ENCODE results near the gene MFGE8.

Gene MFGE8

GRCh38 chr15:88894819-88895767 is 18.1 kb downstream of the MFGE8 start, which contains the start of gene HAPLN3:
HAPLN3 (minus strand) TSS chr15:88895544; CDS start chr15:88887298, 8,246 bp downstream.
- Histone ChIP-seq H3K27me3 (replicated peaks; ENCODE audit: control insufficient read depth, insufficient read depth, low read length) (peaks cover 2% of the 10 kb centered on the region; the same call in 1 of the 2 replicates), H3K4me3 (replicated peaks; ENCODE audit: low read depth, low read length) (peak within 1 kb of the TSS; percentile 69), H3K36me3 (ENCODE audit: control insufficient read depth, insufficient read depth, low read length) (no peaks in the 10 kb centered on the region)
- TF ChIP-seq CTCF (IDR thresholded peaks at IDR 0.05; ENCODE audit: insufficient read depth, low read length, poor library complexity, severe bottlenecking), result no peak
- DNase-seq (ENCODE audit: extremely low read depth, insufficient read length), result no peak

GRCh38 chr15:88894348-88894818 is 18.8 kb downstream of the MFGE8 start:
- peak overlapping the region; percentile 69 for H3K4me3 ChIP-seq (replicated peaks; ENCODE audit: low read depth, low read length)
- no peaks in the 10 kb centered on the region for H3K36me3 ChIP-seq (ENCODE audit: control insufficient read depth, insufficient read depth, low read length)
- peak; percentile 87 for TF ChIP-seq CTCF (IDR thresholded peaks at IDR 0.05; ENCODE audit: insufficient read depth, low read length, poor library complexity, severe bottlenecking)
- H3K27me3 ChIP-seq (replicated peaks; ENCODE audit: control insufficient read depth, insufficient read depth, low read length), result peaks cover 2% of the 10 kb centered on the region; the same call in 1 of the 2 replicates
- DNase-seq (ENCODE audit: extremely low read depth, insufficient read length), result peak; percentile 58

GRCh38 chr15:88891540-88892254 is 21.5 kb downstream of the MFGE8 start:
- peaks cover 2% of the 10 kb centered on the region; the same call in 1 of the 2 replicates for H3K27me3 ChIP-seq (replicated peaks; ENCODE audit: control insufficient read depth, insufficient read depth, low read length)
- H3K36me3 ChIP-seq (ENCODE audit: control insufficient read depth, insufficient read depth, low read length), result no peaks in the 10 kb centered on the region
- no peak for DNase-seq (ENCODE audit: extremely low read depth, insufficient read length)
- no peak overlapping the region for H3K4me3 ChIP-seq (replicated peaks; ENCODE audit: low read depth, low read length)
- TF ChIP-seq CTCF (IDR thresholded peaks at IDR 0.05; ENCODE audit: insufficient read depth, low read length, poor library complexity, severe bottlenecking), result no peak

GRCh38 chr15:88890495-88890894 is 22.7 kb downstream of the MFGE8 start:
- no peaks in the 10 kb centered on the region; the same call in 1 of the 2 replicates for H3K27me3 ChIP-seq (replicated peaks; ENCODE audit: control insufficient read depth, insufficient read depth, low read length)
- no peak for TF ChIP-seq CTCF (IDR thresholded peaks at IDR 0.05; ENCODE audit: insufficient read depth, low read length, poor library complexity, severe bottlenecking)
- no peak for DNase-seq (ENCODE audit: extremely low read depth, insufficient read length)

GRCh38 chr15:88888719-88889118 is 24.5 kb downstream of the MFGE8 start:
- no peak overlapping the region for H3K4me3 ChIP-seq (replicated peaks; ENCODE audit: low read depth, low read length)
- H3K27me3 ChIP-seq (replicated peaks; ENCODE audit: control insufficient read depth, insufficient read depth, low read length), result no peaks in the 10 kb centered on the region
- DNase-seq (ENCODE audit: extremely low read depth, insufficient read length), result no peak
- H3K36me3 ChIP-seq (ENCODE audit: control insufficient read depth, insufficient read depth, low read length), result no peaks in the 10 kb centered on the region
- no peak for TF ChIP-seq CTCF (IDR thresholded peaks at IDR 0.05; ENCODE audit: insufficient read depth, low read length, poor library complexity, severe bottlenecking)

More at GRCh38 chr15:88890495-88890894, 22.7 kb downstream of the MFGE8 start:
- H3K4me3 ChIP-seq (replicated peaks; ENCODE audit: low read depth, low read length), result no peak overlapping the region
- H3K36me3 ChIP-seq (ENCODE audit: control insufficient read depth, insufficient read depth, low read length), result no peaks in the 10 kb centered on the region

Data from GM06990 (cell line).